Measurements from ENCODE around the gene NCEH1.
"Not testable (repeated sequence)": the region's sequence is repeated elsewhere in the genome, so short reads cannot be mapped to it uniquely, and the experiment has no call there.

The NCEH1 gene

GRCh38 chr3:172669021-172669420 is 41.8 kb downstream of the NCEH1 start:
- H3K9ac ChIP-seq (ENCODE audit: low read length): no peak overlapping the region
- DNase-seq (ENCODE audit: low read depth): peak; percentile 23
- no peak overlapping the region for H3K4me3 ChIP-seq (ENCODE audit: low read length)
- H3K27me3 ChIP-seq (replicated peaks; ENCODE audit: control insufficient read depth, insufficient read depth, low read length): no peaks in the 10 kb centered on the region
- no peaks in the 10 kb centered on the region for H3K9me3 ChIP-seq (ENCODE audit: control insufficient read depth, low read length)
- H3K36me3 ChIP-seq (ENCODE audit: control insufficient read depth, insufficient read depth, low read length, severe bottlenecking): no peaks in the 10 kb centered on the region
- H3K4me1 ChIP-seq (ENCODE audit: control insufficient read depth, insufficient read depth, low read length): peaks cover 10% of the 10 kb centered on the region

- DNase-seq (ENCODE audit: low read depth): peak; percentile 93
These were observed 43.8 kb downstream of the NCEH1 start for GRCh38 chr3:172666873-172667694.

GRCh38 chr3:172666181-172666872 is 44.5 kb downstream of the NCEH1 start:
- Histone ChIP-seq H3K27me3 (replicated peaks; ENCODE audit: control insufficient read depth, insufficient read depth, low read length) (no peaks in the 10 kb centered on the region), H3K36me3 (ENCODE audit: control insufficient read depth, insufficient read depth, low read length, severe bottlenecking) (no peaks in the 10 kb centered on the region), H3K4me3 (ENCODE audit: low read length) (no peak overlapping the region), H3K4me1 (ENCODE audit: control insufficient read depth, insufficient read depth, low read length) (peaks cover 5% of the 10 kb centered on the region), H3K9me3 (ENCODE audit: control insufficient read depth, low read length) (no peaks in the 10 kb centered on the region), H3K9ac (ENCODE audit: low read length) (no peak overlapping the region)
- no peak for DNase-seq (ENCODE audit: low read depth)

More at GRCh38 chr3:172666873-172667694, 43.8 kb downstream of the NCEH1 start:
- H3K36me3 ChIP-seq (ENCODE audit: control insufficient read depth, insufficient read depth, low read length, severe bottlenecking): no peaks in the 10 kb centered on the region
- no peak overlapping the region for H3K9ac ChIP-seq (ENCODE audit: low read length)
- H3K4me3 ChIP-seq (ENCODE audit: low read length): no peak overlapping the region
- H3K27me3 ChIP-seq (replicated peaks; ENCODE audit: control insufficient read depth, insufficient read depth, low read length): no peaks in the 10 kb centered on the region
- no peaks in the 10 kb centered on the region for H3K9me3 ChIP-seq (ENCODE audit: control insufficient read depth, low read length)
- peaks cover 5% of the 10 kb centered on the region for H3K4me1 ChIP-seq (ENCODE audit: control insufficient read depth, insufficient read depth, low read length)

GRCh38 chr3:172665510-172665909 is 45.4 kb downstream of the NCEH1 start:
- H3K9ac ChIP-seq (ENCODE audit: low read length); H3K9me3 ChIP-seq (ENCODE audit: control insufficient read depth, low read length); H3K36me3 ChIP-seq (ENCODE audit: control insufficient read depth, insufficient read depth, low read length, severe bottlenecking); H3K4me1 ChIP-seq (ENCODE audit: control insufficient read depth, insufficient read depth, low read length); H3K27me3 ChIP-seq (replicated peaks; ENCODE audit: control insufficient read depth, insufficient read depth, low read length); DNase-seq (ENCODE audit: low read depth); H3K4me3 ChIP-seq (ENCODE audit: low read length): not testable (repeated sequence)

- not testable (repeated sequence) for H3K36me3 ChIP-seq (ENCODE audit: control insufficient read depth, insufficient read depth, low read length, severe bottlenecking); H3K9me3 ChIP-seq (ENCODE audit: control insufficient read depth, low read length); H3K9ac ChIP-seq (ENCODE audit: low read length); H3K4me3 ChIP-seq (ENCODE audit: low read length); H3K27me3 ChIP-seq (replicated peaks; ENCODE audit: control insufficient read depth, insufficient read depth, low read length); DNase-seq (ENCODE audit: low read depth)
- H3K4me1 ChIP-seq (ENCODE audit: control insufficient read depth, insufficient read depth, low read length): peaks cover 23% of the 10 kb centered on the region
These were observed 50.4 kb downstream of the NCEH1 start for GRCh38 chr3:172660421-172660820.

- Histone ChIP-seq H3K36me3 (ENCODE audit: control insufficient read depth, insufficient read depth, low read length, severe bottlenecking) (no peaks in the 10 kb centered on the region), H3K4me3 (ENCODE audit: low read length) (no peak overlapping the region), H3K27me3 (replicated peaks; ENCODE audit: control insufficient read depth, insufficient read depth, low read length) (no peaks in the 10 kb centered on the region), H3K4me1 (ENCODE audit: control insufficient read depth, insufficient read depth, low read length) (peaks cover 23% of the 10 kb centered on the region), H3K9me3 (ENCODE audit: control insufficient read depth, low read length) (no peaks in the 10 kb centered on the region), H3K9ac (ENCODE audit: low read length) (no peak overlapping the region)
- DNase-seq (ENCODE audit: low read depth): no peak
These were observed 51.4 kb downstream of the NCEH1 start for GRCh38 chr3:172659246-172660002.

GRCh38 chr3:172658344-172659245 is 52.3 kb downstream of the NCEH1 start:
- peak; percentile 71 for DNase-seq (ENCODE audit: low read depth)
- no peak overlapping the region for H3K4me3 ChIP-seq (ENCODE audit: low read length)
- H3K36me3 ChIP-seq (ENCODE audit: control insufficient read depth, insufficient read depth, low read length, severe bottlenecking): no peaks in the 10 kb centered on the region
- H3K9me3 ChIP-seq (ENCODE audit: control insufficient read depth, low read length): no peaks in the 10 kb centered on the region
- no peak overlapping the region for H3K9ac ChIP-seq (ENCODE audit: low read length)
- no peaks in the 10 kb centered on the region for H3K27me3 ChIP-seq (replicated peaks; ENCODE audit: control insufficient read depth, insufficient read depth, low read length)
- H3K4me1 ChIP-seq (ENCODE audit: control insufficient read depth, insufficient read depth, low read length): peaks cover 23% of the 10 kb centered on the region

- H3K9ac ChIP-seq (ENCODE audit: low read length): no peak overlapping the region
- no peaks in the 10 kb centered on the region for H3K9me3 ChIP-seq (ENCODE audit: control insufficient read depth, low read length)
- no peak for DNase-seq (ENCODE audit: low read depth)
- no peaks in the 10 kb centered on the region for H3K27me3 ChIP-seq (replicated peaks; ENCODE audit: control insufficient read depth, insufficient read depth, low read length)
- H3K36me3 ChIP-seq (ENCODE audit: control insufficient read depth, insufficient read depth, low read length, severe bottlenecking): no peaks in the 10 kb centered on the region
- peaks cover 23% of the 10 kb centered on the region for H3K4me1 ChIP-seq (ENCODE audit: control insufficient read depth, insufficient read depth, low read length)
- no peak overlapping the region for H3K4me3 ChIP-seq (ENCODE audit: low read length)
These were observed 54.3 kb downstream of the NCEH1 start for GRCh38 chr3:172656602-172657001.

GRCh38 chr3:172655388-172655787 is 55.5 kb downstream of the NCEH1 start:
- Histone ChIP-seq H3K4me3 (ENCODE audit: low read length) (no peak overlapping the region), H3K9ac (ENCODE audit: low read length) (no peak overlapping the region), H3K9me3 (ENCODE audit: control insufficient read depth, low read length) (no peaks in the 10 kb centered on the region), H3K36me3 (ENCODE audit: control insufficient read depth, insufficient read depth, low read length, severe bottlenecking) (no peaks in the 10 kb centered on the region), H3K4me1 (ENCODE audit: control insufficient read depth, insufficient read depth, low read length) (peaks cover 23% of the 10 kb centered on the region), H3K27me3 (replicated peaks; ENCODE audit: control insufficient read depth, insufficient read depth, low read length) (no peaks in the 10 kb centered on the region)
- DNase-seq (ENCODE audit: low read depth): no peak

- Histone ChIP-seq H3K9me3 (ENCODE audit: control insufficient read depth, low read length) (no peaks in the 10 kb centered on the region), H3K4me1 (ENCODE audit: control insufficient read depth, insufficient read depth, low read length) (peaks cover 20% of the 10 kb centered on the region), H3K27me3 (replicated peaks; ENCODE audit: control insufficient read depth, insufficient read depth, low read length) (no peaks in the 10 kb centered on the region), H3K36me3 (ENCODE audit: control insufficient read depth, insufficient read depth, low read length, severe bottlenecking) (no peaks in the 10 kb centered on the region), H3K4me3 (ENCODE audit: low read length) (no peak overlapping the region), H3K9ac (ENCODE audit: low read length) (no peak overlapping the region)
- DNase-seq (ENCODE audit: low read depth): no peak
These were observed 56.4 kb downstream of the NCEH1 start for GRCh38 chr3:172654470-172654869.
